ENCODE measurements around the gene NEMP1. TPM values are rescaled to one million over a fixed set of nuclear protein-coding genes. Genes with fewer than 3 reads are reported as not detected.

NEMP1 gene
- total and polyA plus RNA-seq, 5 experiments from 2014 or later: 2.6 to 29.5 (median 5.5) TPM

DNA sequence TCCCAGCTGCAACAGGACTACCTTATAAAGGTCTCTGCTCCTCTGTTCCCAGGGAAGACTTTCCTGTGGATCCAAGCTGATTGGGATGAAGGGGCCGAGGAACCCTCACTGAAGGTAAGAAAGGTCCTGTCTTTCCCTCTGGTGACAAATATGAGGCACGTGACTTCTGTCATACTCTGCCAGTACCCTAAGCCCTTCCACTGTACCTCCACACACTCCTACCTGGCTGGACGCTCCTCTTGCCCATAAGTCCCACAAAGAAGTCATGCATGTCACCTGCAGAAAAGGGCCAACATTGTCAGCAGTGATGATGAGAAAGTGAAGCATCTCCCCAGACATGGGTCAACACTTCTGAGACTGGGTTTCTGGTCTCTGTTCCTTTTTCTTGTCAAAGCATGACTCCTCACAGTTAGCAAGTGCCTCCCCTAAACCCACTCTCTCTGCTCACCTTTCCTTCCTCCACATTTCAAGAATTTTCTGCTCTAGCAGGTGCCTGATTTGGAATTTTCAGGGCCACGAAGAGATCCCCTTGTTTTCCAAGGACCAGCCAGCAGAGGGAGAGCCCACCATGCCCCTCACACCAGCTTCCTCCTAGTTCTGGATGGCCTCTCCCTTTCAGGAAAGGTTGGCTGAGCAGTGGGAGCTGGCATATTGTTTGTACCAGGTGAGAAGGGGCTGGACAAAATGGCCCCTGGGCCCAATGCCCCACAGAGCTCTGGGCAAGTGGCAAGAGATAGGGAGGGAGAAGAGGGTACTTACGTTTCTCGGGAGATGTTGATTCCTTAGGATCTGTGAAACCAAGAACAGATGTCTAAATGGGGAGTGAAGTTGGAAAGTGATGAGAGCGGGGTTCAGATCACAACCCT, 65.8 kb downstream of the NEMP1 start:
- H3K9me3 Mint-ChIP-seq: no peaks in the 10 kb centered on the region
- DNase-seq (no peak), ATAC-seq (no peak)
- H3K27me3 Mint-ChIP-seq: peaks cover 0 to 11% (median 0%) of the 10 kb centered on the region in 5 donors
- POLR2A ChIA-PET: no interaction called here
- H3K4me1 Mint-ChIP-seq: peaks cover 11 to 24% (median 18%) of the 10 kb centered on the region in 4 donors
- H3K27ac Mint-ChIP-seq: peak overlapping the region in 5 of 10 donors; percentile 16 to 41 (median 35)
- H3K4me3 Mint-ChIP-seq: no peak overlapping the region
- no peaks in the 10 kb centered on the region for H3K36me3 Mint-ChIP-seq

GRCh38 chr12:57011438-57012424, 66.9 kb downstream of the NEMP1 start:
- Mint-ChIP-seq H3K36me3 (no peaks in the 10 kb centered on the region), H3K4me3 (peak overlapping the region in 5 of 10 donors; percentile 7 to 43 (median 27)), H3K9me3 (no peaks in the 10 kb centered on the region), H3K4me1 (peaks cover 19 to 35% (median 29%) of the 10 kb centered on the region in 4 donors), H3K27me3 (peaks cover 0 to 11% (median 0%) of the 10 kb centered on the region in 5 donors), H3K27ac (peak overlapping the region; percentile 59 to 90 (median 76))
- ATAC-seq: peak in 1 of 2 donors; percentile 36
- DNase-seq: peak in 1 of 10 donors; percentile 22
- POLR2A ChIA-PET: interaction anchor here (1.0 to 1.4 kb wide), 2 partner anchors 51 to 100 kb away, joined by 4 read pairs; partner anchors contain the start of gene STAT6

- H3K36me3 Mint-ChIP-seq: no peaks in the 10 kb centered on the region
- ATAC-seq (no peak), DNase-seq (no peak)
- POLR2A ChIA-PET: interaction anchor here (1.4 kb wide), 1 partner anchor 101 kb away, joined by 4 read pairs; the partner anchor contains the start of gene STAT6
- no peak overlapping the region for H3K4me3 Mint-ChIP-seq
- peak overlapping the region in 2 of 10 donors; percentile 71 to 90 for H3K27ac Mint-ChIP-seq
- H3K9me3 Mint-ChIP-seq: no peaks in the 10 kb centered on the region
- peaks cover 0 to 11% (median 0%) of the 10 kb centered on the region in 5 donors for H3K27me3 Mint-ChIP-seq
- H3K4me1 Mint-ChIP-seq: peaks cover 21 to 38% (median 33%) of the 10 kb centered on the region in 4 donors
Observed at GRCh38 chr12:57010627-57011247, 67.9 kb downstream of the NEMP1 start.

DNA sequence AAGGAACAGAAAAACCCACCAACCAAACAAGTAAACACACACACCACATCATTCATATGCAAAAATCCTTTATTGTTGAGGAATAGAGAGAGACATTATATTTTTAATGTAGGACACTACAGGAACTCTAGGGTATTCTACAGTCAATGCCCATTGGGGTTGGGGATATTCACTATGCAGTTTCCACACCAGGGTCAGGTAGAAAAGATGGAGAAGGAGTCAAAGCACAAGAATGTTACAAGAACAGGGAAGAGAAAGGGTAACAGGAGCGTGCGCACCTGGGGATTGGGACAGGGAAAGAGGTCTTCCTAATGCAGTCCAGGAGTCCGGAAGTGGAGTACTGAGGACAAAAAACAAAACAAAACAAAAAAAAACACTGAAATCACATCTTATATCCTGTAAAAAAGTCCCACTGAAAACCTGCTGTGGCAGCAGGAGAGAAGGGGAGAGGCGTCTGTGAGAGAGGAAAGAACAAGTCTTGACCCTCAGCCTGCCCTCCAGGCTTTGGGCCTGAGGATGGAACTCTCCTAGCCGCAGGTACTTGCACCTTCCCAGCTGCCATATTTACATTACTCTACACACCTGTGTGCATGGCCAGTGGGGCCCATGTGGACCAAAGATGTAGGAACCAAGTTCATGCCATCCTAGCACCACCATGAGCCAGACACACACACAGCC, 68.5 kb downstream of the NEMP1 start:
- no peak for DNase-seq
- ATAC-seq: no peak
- Mint-ChIP-seq H3K27me3 (peaks cover 0 to 11% (median 0%) of the 10 kb centered on the region in 5 donors), H3K36me3 (no peaks in the 10 kb centered on the region), H3K4me3 (no peak overlapping the region), H3K4me1 (peaks cover 26 to 45% (median 39%) of the 10 kb centered on the region in 4 donors), H3K9me3 (no peaks in the 10 kb centered on the region), H3K27ac (peak overlapping the region in 3 of 10 donors; percentile 39 to 74 (median 73))
- POLR2A ChIA-PET: no interaction called here

- POLR2A ChIA-PET: interaction anchor here (0.6 to 1.3 kb wide), 4 partner anchors 10 to 299 kb away, joined by 3 to 6 read pairs (median 4); partner anchors contain the start of gene STAT6
Observed at GRCh38 chr12:57008178-57008577, 70.4 kb downstream of the NEMP1 start.

DNA sequence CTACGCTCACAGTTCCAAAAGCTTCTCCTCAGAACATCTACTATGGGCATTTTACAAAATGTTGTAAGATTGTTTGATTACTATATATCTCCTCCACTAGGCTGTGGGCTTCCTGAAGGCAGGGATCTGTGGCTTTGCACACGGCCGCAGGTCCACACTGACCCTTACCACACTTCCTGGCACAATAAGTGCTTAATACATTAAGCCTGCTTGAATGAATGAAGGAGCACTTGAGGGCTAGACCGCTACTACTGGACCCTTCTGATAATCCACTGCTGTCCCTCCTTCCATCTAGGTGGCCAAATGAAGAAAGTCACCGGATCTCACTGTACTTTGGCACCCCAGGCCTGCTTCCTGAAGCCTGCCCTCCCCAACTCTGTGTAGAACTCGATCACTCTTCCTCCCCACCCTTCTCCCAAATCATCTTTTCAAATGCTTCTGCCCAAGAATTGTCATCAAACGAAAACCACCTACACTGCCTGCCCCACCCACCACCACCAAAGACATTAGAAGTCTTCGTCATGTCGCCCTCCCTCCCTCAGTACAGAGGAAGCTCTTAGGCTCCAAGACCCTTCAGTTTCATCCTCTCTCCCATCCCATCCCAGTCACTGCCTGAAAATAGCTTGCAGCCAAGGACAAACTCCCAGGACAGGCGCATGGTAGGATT, 71.6 kb downstream of the NEMP1 start:
- DNase-seq (peak in 1 of 10 donors; percentile 25), ATAC-seq (peak; percentile 13 to 18)
- POLR2A ChIA-PET: interaction anchor here (0.6 to 1.5 kb wide), 4 partner anchors 52 to 216 kb away, joined by 3 to 10 read pairs (median 3); partner anchors contain the start of gene STAT6
- Mint-ChIP-seq H3K27me3 (no peaks in the 10 kb centered on the region), H3K4me3 (peak overlapping the region; percentile 80 to 95 (median 89)), H3K9me3 (no peaks in the 10 kb centered on the region), H3K4me1 (peaks cover 33 to 70% (median 56%) of the 10 kb centered on the region in 4 donors), H3K27ac (peak overlapping the region; percentile 87 to 98 (median 92)), H3K36me3 (peaks cover 0 to 25% (median 11%) of the 10 kb centered on the region in 3 donors)

More at GRCh38 chr12:57008178-57008577, 70.4 kb downstream of the NEMP1 start:
- DNase-seq (peak in 4 of 10 donors; percentile 45 to 73 (median 64)), ATAC-seq (peak; percentile 35 to 50)
- H3K4me3 Mint-ChIP-seq: peak overlapping the region in 8 of 10 donors; percentile 28 to 74 (median 52)
- H3K27ac Mint-ChIP-seq: peak overlapping the region in 9 of 10 donors; percentile 20 to 95 (median 91)
- H3K4me1 Mint-ChIP-seq: peaks cover 30 to 62% (median 52%) of the 10 kb centered on the region in 4 donors
- no peaks in the 10 kb centered on the region for H3K27me3 Mint-ChIP-seq
- H3K36me3 Mint-ChIP-seq: peaks cover 0 to 13% (median 7%) of the 10 kb centered on the region in 3 donors
- no peaks in the 10 kb centered on the region for H3K9me3 Mint-ChIP-seq

GRCh38 chr12:57005980-57006808, 72.4 kb downstream of the NEMP1 start, which contains the start of gene ZBTB39:
ZBTB39 (minus strand) TSS chr12:57006546; CDS start chr12:57004917, 1,629 bp downstream.
- peak within 1 kb of the TSS; percentile 87 to 98 (median 92) for H3K27ac Mint-ChIP-seq
- peak; percentile 80 to 83 for ATAC-seq
- H3K27me3 Mint-ChIP-seq: no peaks in the 10 kb centered on the region
- H3K4me1 Mint-ChIP-seq: peaks cover 30 to 70% (median 56%) of the 10 kb centered on the region in 4 donors
- POLR2A ChIA-PET: interaction anchor here (0.6 to 1.5 kb wide), 5 partner anchors 11 to 217 kb away, joined by 3 to 10 read pairs (median 3); partner anchors contain the start of gene STAT6
- DNase-seq: peak; percentile 48 to 77 (median 74)
- H3K36me3 Mint-ChIP-seq: peaks cover 0 to 32% (median 11%) of the 10 kb centered on the region in 3 donors
- peak within 1 kb of the TSS; percentile 88 to 98 (median 95) for H3K4me3 Mint-ChIP-seq
- H3K9me3 Mint-ChIP-seq: no peaks in the 10 kb centered on the region

Measured in naive thymus-derived CD8-positive, alpha-beta T cell (primary cell).